Stimulated activated CD4-positive, alpha-beta T cell treated with anti-CD3 and anti-CD28 coated beads, Interleukin-12 subunit alpha, Interleukin-12 subunit beta, amount 100 ng/mL, for 24 hours (primary cell): ENCODE data around the gene SIRT7.

ENCODE experiments used
- DNase-seq, 2 experiments: peaks; one replicate each; pipeline ENCODE4 v3.0.0-alpha.2; 2020; ENCODE audit warnings: low read depth in 2 of 2

The SIRT7 gene

GRCh38 chr17:81917565-81918332, at the start of gene SIRT7:
SIRT7 (minus strand) TSS chr17:81918176; CDS start chr17:81918131, 45 bp downstream.
- peak; percentile 61 to 65 for DNase-seq

GRCh38 chr17:81967244-81967532, 49.2 kb upstream of the SIRT7 start:
- no peak for DNase-seq

DNA sequence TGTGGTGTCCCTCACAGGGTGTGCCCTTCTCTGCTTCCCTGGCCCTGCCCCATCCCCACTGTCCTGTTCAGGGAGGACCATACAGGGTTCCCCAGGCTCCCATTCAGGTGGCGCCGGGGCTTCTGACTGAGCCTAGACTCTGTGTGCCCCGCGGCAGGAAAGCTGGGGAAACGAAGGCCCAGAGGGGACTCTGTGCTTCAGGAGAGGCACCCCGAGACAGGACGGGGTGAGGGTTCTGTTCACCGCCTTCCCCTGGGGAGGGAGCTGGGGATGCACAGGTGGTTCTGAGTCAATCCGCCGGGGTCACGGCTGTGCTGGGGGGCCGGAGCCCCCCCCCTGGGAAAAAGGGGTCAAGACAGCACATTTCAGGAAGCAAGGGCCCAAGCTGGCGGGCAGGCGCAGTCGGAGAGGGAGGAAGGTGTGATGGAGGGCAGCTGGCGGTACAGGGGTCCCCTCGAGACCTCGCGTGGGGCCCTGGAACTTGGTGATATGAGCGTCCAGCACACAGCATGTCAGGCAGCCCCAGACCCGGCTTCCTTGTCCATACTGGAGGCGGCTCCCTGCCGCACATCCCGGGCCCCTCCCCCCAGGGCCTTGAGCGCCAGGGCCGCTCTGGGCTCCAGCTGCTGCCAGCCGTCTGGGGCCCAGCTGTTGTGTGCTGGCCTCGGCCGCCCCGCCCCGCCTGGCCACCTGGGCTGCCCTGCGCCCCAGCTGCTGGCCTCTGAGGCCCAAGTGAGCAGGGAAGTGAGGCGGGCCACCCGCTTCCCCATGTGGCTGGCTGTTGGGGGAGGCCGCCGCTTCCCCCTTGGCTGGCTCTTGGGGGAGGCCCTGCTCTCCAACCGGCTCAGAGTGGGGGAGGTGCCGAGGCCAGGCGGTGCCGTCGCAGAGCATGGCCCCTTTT, 48.6 kb upstream of the SIRT7 start:
- no peak for DNase-seq

- DNase-seq, result no peak
These were observed 46.3 kb upstream of the SIRT7 start for GRCh38 chr17:81964081-81964849.

GRCh38 chr17:81962499-81963441, 44.8 kb upstream of the SIRT7 start:
- DNase-seq, result no peak

DNA sequence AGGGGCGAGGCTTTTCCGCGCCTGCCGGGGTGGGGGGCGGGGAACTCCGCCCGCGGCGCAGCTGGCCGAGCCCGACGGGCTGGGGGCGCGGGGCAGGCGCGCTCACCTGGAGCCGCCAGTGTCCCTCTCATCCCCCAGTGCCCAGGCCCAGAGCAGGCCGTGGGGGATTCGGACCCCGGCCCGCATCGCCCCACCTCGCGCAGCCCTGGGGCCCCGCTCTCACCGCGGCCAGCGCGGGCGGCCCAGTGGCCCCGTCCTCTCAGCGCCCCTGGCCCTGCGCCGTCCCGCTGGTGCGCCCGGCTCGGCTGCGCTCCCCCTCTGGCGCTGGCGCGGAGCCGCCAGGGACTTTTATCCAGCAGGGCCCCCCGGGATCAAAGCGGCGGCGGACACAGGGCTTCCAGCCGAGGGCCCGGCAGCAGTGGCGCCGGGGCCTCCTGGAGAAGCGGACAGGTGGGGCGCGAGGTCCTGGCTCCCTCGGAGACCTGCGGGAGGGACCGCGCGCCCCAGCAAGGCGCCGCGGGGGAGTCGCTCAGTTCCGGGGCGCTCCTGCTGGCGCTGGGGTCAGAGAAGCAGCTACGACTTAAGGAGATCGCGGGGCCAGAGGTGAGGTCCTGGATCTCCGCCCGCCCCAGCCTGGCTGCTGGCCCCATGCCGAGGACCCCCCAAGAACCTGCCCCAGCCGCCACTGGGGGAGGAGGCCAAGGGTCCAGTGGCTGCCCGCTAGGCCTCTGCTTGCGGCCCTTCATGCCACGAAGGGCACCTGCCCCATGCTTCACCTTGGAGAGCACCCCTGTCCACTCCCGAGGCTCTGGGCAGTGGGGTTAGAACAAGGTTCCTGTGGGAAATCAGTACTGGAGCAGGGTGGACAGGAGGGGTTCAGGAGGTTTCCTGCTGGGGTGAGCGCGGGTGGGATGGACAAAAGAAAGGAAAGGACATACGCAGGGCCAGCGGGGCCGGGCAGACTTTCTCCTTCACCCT, 43.8 kb upstream of the SIRT7 start:
- DNase-seq, result no peak

GRCh38 chr17:81961087-81961511, 43.1 kb upstream of the SIRT7 start, which contains the start of gene NOTUM:
NOTUM (minus strand) TSS chr17:81961187; CDS start chr17:81960909, 278 bp downstream.
- DNase-seq, result no peak

DNA sequence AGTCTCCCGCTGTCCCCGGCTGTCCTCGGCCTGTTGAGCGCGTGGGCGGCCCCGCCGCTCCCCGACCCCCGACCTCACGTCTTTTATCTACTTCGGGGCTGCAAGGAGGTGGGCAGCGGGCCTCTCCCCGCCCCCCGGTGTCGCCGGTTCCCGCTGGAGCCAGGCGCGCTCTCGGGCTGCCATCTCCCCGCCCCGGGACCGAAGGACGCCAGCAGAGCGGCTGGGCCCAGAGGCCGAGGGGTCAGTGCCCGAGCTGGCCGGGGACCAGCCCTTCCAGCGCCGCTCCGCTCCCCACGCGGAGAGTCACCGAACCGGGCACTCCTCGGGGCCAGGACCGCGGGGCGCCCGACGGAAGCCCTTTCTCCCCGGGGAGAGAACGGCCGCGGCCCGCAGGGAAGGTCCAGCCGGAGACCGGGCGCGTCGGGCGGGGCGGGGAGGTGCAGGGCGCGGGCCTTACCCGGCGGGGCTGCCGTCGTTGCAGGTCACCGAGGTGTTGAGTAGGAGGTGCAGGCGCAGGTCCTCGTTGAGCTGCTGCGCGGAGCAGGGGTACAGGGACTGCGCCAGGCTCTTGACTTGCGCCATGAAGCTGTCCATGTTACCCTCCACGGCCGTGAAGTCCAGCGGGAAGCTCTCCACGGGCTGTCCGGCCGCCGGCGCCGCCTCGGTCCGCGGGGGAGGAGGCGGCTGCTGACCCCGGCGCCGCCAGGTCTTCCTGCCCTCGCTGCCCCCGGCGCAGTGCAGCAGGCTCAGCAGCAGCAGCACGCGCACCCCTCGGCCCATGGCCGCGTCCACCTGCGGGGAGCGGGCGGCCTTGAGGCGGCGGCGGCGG, 42.4 kb upstream of the SIRT7 start:
- DNase-seq, result no peak

- DNase-seq, result peak; percentile 48 to 66
These were observed 41.6 kb upstream of the SIRT7 start for GRCh38 chr17:81959362-81960129.

- DNase-seq, result no peak
These were observed 40.8 kb upstream of the SIRT7 start for GRCh38 chr17:81958633-81959342.

DNA sequence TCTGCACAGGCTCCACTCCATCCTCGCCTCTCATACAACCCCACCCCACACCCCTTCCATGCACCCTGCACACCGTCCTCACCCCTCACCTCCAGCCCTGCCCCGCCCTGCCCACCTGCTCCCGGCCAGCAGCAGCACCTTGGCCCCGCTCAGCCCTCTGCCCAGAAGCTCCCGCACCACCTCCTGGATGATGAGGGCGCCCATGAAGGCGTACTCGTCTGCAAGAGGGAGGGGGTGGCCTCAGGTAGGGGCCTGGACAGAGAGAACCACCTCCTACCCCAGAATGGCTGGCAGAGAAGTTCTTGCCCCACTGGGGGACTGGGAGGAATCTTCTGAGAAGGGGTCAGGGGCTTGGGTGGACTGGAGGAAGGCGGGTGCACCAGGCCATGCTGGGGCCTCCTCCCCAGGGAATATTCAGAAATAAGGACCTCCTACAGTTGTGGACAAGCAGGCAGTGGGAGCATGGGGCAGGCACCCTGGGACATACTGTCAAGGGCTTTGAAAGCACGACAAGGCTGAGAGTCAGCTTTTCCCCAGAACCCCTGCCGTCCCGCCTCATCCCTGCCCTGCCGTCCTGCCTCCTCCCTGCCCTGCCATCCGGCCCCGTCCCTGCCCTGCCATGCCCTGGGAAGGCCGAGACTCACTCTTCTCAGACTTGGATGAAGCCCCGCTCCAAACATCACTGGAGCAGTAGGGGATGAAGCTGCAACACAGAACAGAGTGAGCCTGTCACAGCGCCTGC, 39.9 kb upstream of the SIRT7 start:
- DNase-seq, result no peak

DNA sequence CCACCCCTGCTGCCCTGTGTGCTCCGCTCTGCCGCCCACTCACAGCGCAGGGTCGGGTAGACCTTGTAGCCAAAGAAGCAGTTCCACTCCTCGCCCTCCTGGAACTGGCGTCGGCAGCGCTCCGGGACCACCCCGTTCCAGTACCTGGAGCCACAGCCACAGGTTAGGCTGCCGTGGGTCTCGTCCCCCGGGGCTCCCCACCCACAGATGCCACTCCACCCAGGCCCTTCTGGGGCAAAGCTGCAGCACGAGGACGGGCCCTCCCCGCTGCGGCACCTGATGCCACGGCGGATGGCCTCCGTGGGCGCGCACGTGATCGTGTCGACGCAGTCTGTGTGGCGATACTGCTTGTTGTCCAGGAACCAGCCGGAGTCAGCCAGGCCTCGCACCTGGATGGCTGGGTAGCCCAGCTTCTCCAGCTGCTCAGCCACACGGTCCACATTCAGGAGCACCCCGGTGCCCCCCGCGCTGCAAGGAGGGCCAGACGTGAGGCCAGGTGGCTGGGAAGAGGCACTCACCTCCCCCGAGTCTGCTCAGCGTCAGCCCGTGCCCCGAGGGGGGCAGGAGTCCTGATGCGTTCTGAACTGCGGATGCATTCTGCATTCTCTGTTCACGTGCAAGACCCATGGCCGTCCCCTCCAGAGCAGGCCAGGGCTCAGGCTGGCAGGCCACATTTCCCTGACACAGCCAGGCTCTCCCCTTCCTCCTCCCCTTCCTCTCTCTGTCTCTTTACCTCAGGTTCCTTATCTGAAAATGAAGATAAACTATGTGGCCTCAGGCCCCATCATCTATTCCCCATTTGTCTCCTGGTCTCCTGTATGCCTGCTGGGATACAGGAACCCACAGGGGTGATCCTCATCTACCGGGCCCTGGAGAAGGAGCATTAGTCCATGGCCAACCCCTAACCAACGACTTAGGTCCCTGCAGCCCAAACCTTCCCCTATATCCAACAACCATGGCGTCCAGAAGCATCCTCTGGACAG, 38.9 kb upstream of the SIRT7 start:
- DNase-seq, result no peak

DNA sequence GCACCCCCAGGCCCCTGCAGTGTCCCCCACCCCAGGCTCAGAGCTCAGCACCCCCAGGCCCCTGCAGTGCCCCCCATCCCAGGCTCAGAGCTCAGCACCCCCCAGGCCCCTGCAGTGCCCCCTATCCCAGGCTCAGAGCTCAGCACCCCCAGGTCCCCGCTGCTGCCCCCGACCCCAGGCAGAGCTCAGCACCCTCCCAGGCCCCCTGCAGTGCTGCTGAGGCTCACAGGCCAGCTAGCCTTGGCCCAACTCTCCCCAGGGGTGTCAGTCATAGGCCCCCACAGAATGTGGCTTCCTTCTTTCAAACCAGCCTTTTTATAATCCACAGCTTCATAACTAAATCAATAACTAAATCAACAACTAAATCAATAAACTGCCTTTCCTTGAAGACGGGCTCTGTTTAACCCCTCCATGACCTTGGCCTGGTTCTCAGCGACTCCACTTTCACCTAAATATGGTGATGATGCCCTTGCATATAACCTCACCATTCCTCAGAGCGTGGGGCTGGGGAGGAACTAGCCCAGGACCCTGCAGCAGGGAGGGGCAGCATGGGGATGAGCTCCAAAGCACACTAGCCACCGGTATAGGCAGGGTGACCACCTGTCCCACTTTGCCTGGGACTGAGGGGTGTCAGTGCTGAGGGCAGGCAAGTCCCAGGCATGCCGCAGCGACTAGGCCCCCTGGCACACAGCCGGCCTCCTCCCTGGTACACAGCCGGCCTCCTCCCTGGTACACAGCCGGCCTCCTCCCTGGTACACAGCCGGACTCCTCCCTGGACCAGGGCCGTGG, 38.0 kb upstream of the SIRT7 start:
- no peak for DNase-seq

- no peak for DNase-seq
These were observed 37.2 kb upstream of the SIRT7 start for GRCh38 chr17:81955058-81955681.
